ENCODE data around the gene KCNJ10. TPM values are rescaled to one million over a fixed set of nuclear protein-coding genes. Genes with fewer than 3 reads are reported as not detected.

The KCNJ10 gene
- total RNA-seq, 1 donor from 2014 or later: 0.27 TPM

DNA sequence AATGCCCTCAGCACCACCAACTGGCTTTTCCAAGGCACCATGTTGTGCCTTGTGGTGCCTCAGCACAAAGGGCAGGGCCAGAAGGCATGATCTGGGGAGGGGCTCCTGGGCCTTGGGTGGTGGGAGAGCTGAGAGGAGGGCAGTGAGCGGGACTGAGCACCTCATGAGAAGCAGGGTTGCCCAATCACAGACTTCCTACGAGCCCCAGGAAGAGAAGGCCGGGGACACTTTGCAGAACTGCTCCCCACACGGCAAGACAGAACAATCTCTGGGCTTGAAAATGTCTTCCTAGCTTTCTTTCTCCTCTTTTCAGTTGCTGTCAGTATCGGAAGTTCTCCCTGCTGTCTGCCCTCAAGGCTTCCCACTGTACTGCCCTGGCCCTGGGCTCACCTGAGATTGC, 6.8 kb downstream of the KCNJ10 start:
- H3K9ac ChIP-seq (ENCODE audit: low read length): no peak overlapping the region
- H3K27ac ChIP-seq (ENCODE audit: low read depth, low read length): no peak overlapping the region
- no peak for FAIRE-seq
- no peak for TF ChIP-seq EZH2 (IDR thresholded peaks at IDR 0.05; ENCODE audit: insufficient read depth, low read length)
- TF ChIP-seq, protein P1, sequence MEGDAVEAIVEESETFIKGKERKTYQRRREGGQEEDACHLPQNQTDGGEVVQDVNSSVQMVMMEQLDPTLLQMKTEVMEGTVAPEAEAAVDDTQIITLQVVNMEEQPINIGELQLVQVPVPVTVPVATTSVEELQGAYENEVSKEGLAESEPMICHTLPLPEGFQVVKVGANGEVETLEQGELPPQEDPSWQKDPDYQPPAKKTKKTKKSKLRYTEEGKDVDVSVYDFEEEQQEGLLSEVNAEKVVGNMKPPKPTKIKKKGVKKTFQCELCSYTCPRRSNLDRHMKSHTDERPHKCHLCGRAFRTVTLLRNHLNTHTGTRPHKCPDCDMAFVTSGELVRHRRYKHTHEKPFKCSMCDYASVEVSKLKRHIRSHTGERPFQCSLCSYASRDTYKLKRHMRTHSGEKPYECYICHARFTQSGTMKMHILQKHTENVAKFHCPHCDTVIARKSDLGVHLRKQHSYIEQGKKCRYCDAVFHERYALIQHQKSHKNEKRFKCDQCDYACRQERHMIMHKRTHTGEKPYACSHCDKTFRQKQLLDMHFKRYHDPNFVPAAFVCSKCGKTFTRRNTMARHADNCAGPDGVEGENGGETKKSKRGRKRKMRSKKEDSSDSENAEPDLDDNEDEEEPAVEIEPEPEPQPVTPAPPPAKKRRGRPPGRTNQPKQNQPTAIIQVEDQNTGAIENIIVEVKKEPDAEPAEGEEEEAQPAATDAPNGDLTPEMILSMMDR (IDR thresholded peaks at IDR 0.05; ENCODE audit: insufficient read depth, low read depth, low read length): no peak
- Mint-ChIP-seq H3K4me1 (ENCODE audit: low read depth, unreplicated experiment) (peaks cover 6% of the 10 kb centered on the region), H3K27ac (ENCODE audit: unreplicated experiment) (no peak overlapping the region), H3K9me3 (ENCODE audit: unreplicated experiment) (peaks cover 2% of the 10 kb centered on the region), H3K27me3 (ENCODE audit: low read depth, unreplicated experiment) (peaks cover 40% of the 10 kb centered on the region), H3K36me3 (ENCODE audit: low read depth, unreplicated experiment) (no peaks in the 10 kb centered on the region), H3K4me3 (ENCODE audit: unreplicated experiment) (no peak overlapping the region)
- H3K4me2 ChIP-seq (ENCODE audit: low read length): no peak overlapping the region
- H3K4me3 ChIP-seq (ENCODE audit: insufficient read depth, low read depth, low read length): no peak overlapping the region
- H3K36me3 ChIP-seq (ENCODE audit: insufficient read depth, low read length): no peaks in the 10 kb centered on the region
- DNase-seq (ENCODE audit: low read depth): no peak
- no peaks in the 10 kb centered on the region for H3K9me3 ChIP-seq (ENCODE audit: insufficient read depth, low read depth, low read length)
- H3K4me1 ChIP-seq (ENCODE audit: insufficient read depth, low read length): no peaks in the 10 kb centered on the region
- H2AFZ ChIP-seq (ENCODE audit: low read depth, low read length): no peak overlapping the region
- H3K79me2 ChIP-seq (ENCODE audit: insufficient read depth, low read length): no peaks in the 10 kb centered on the region
- no peaks in the 10 kb centered on the region for H4K20me1 ChIP-seq (ENCODE audit: insufficient read depth, low read length)
- peaks cover 52% of the 10 kb centered on the region for H3K27me3 ChIP-seq (ENCODE audit: insufficient read depth, low read length)

- no peaks in the 10 kb centered on the region for H4K20me1 ChIP-seq (ENCODE audit: insufficient read depth, low read length)
- H3K9me3 ChIP-seq (ENCODE audit: insufficient read depth, low read depth, low read length): no peaks in the 10 kb centered on the region
- no peak overlapping the region for H3K27ac ChIP-seq (ENCODE audit: low read depth, low read length)
- H3K9ac ChIP-seq (ENCODE audit: low read length): no peak overlapping the region
- no peak overlapping the region for H3K4me3 ChIP-seq (ENCODE audit: insufficient read depth, low read depth, low read length)
- peaks cover 5% of the 10 kb centered on the region for H3K4me1 Mint-ChIP-seq (ENCODE audit: low read depth, unreplicated experiment)
- H3K4me3 Mint-ChIP-seq (ENCODE audit: unreplicated experiment): no peak overlapping the region
- no peak overlapping the region for H3K27ac Mint-ChIP-seq (ENCODE audit: unreplicated experiment)
- no peak overlapping the region for H2AFZ ChIP-seq (ENCODE audit: low read depth, low read length)
- H3K36me3 Mint-ChIP-seq (ENCODE audit: low read depth, unreplicated experiment): no peaks in the 10 kb centered on the region
- no peaks in the 10 kb centered on the region for H3K36me3 ChIP-seq (ENCODE audit: insufficient read depth, low read length)
- no peak for DNase-seq (ENCODE audit: low read depth)
- no peaks in the 10 kb centered on the region for H3K4me1 ChIP-seq (ENCODE audit: insufficient read depth, low read length)
- H3K27me3 Mint-ChIP-seq (ENCODE audit: low read depth, unreplicated experiment): peaks cover 48% of the 10 kb centered on the region
- FAIRE-seq: no peak
- peaks cover 52% of the 10 kb centered on the region for H3K27me3 ChIP-seq (ENCODE audit: insufficient read depth, low read length)
- peaks cover 2% of the 10 kb centered on the region for H3K9me3 Mint-ChIP-seq (ENCODE audit: unreplicated experiment)
- no peak overlapping the region for H3K4me2 ChIP-seq (ENCODE audit: low read length)
- TF ChIP-seq EZH2 (IDR thresholded peaks at IDR 0.05; ENCODE audit: insufficient read depth, low read length): no peak
- TF ChIP-seq, protein P1 (IDR thresholded peaks at IDR 0.05; ENCODE audit: insufficient read depth, low read depth, low read length): no peak
- H3K79me2 ChIP-seq (ENCODE audit: insufficient read depth, low read length): no peaks in the 10 kb centered on the region
Measured at GRCh38 chr1:160062230-160062532, 7.8 kb downstream of the KCNJ10 start.

DNA sequence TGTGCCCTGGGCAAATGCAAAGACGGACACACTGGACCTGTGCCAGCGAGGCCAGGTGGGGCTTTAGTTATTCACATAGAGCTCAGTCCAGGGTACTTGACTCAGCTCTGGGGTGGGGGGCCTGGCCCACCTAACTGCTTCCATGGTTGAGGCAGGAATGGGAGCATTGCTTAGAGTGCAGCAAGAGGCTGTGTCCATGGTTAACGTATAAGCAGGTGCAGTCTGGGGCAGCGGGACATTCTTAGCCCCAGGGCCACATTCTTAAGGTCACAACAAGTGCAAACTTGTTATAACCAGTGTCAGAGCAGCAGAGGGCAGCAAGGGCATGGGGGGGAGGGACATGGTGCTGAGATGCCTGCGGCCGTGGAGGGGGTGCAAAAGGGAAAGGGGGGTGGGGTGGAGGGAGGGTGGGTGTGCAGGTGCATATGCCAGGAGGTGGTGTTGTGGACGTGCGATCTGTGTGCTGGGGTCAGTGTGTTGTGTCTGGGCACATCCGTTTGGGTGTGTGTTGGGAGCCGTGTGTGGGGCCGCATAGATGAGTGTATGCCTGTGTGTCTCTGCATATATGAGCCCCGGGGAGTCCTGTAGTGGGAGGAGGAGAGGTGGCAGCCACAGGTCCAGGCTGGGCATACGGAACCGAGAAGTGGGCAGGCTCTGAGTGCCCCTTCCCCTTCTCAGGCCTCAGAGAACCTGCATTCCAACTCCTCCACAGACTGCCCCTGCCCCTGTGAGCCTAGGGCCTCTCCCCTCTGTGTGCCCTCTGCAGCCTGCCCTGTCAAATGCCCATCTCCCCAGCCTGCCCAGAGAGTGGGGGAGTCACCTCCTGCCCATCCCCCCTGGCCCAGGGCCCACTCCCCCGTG, 8.4 kb downstream of the KCNJ10 start:
- no peak overlapping the region for H2AFZ ChIP-seq (ENCODE audit: low read depth, low read length)
- Mint-ChIP-seq H3K27ac (ENCODE audit: unreplicated experiment) (no peak overlapping the region), H3K4me1 (ENCODE audit: low read depth, unreplicated experiment) (no peaks in the 10 kb centered on the region), H3K36me3 (ENCODE audit: low read depth, unreplicated experiment) (no peaks in the 10 kb centered on the region), H3K27me3 (ENCODE audit: low read depth, unreplicated experiment) (peaks cover 50% of the 10 kb centered on the region), H3K4me3 (ENCODE audit: unreplicated experiment) (no peak overlapping the region), H3K9me3 (ENCODE audit: unreplicated experiment) (peaks cover 2% of the 10 kb centered on the region)
- H4K20me1 ChIP-seq (ENCODE audit: insufficient read depth, low read length): no peaks in the 10 kb centered on the region
- H3K4me3 ChIP-seq (ENCODE audit: insufficient read depth, low read depth, low read length): no peak overlapping the region
- no peak overlapping the region for H3K9ac ChIP-seq (ENCODE audit: low read length)
- H3K36me3 ChIP-seq (ENCODE audit: insufficient read depth, low read length): no peaks in the 10 kb centered on the region
- no peak overlapping the region for H3K4me2 ChIP-seq (ENCODE audit: low read length)
- no peaks in the 10 kb centered on the region for H3K79me2 ChIP-seq (ENCODE audit: insufficient read depth, low read length)
- H3K27me3 ChIP-seq (ENCODE audit: insufficient read depth, low read length): peaks cover 53% of the 10 kb centered on the region
- no peak overlapping the region for H3K27ac ChIP-seq (ENCODE audit: low read depth, low read length)
- no peak for TF ChIP-seq EZH2 (IDR thresholded peaks at IDR 0.05; ENCODE audit: insufficient read depth, low read length)
- TF ChIP-seq, protein P1 (IDR thresholded peaks at IDR 0.05; ENCODE audit: insufficient read depth, low read depth, low read length): no peak
- FAIRE-seq (no peak), DNase-seq (ENCODE audit: low read depth) (no peak)
- no peaks in the 10 kb centered on the region for H3K9me3 ChIP-seq (ENCODE audit: insufficient read depth, low read depth, low read length)
- no peaks in the 10 kb centered on the region for H3K4me1 ChIP-seq (ENCODE audit: insufficient read depth, low read length)

Data from astrocyte (in vitro differentiated cells and primary cell).